ENCODE data around the gene MYO3B.

- TF ChIP-seq CTCF (IDR thresholded peaks at IDR 0.05) (no peak), POLR2AphosphoS5 (IDR thresholded peaks at IDR 0.05) (no peak), POLR2A (IDR thresholded peaks at IDR 0.05) (no peak), EP300 (IDR thresholded peaks at IDR 0.05) (no peak)
These were observed 32.1 kb upstream of the MYO3B start for GRCh38 chr2:170145675-170146432.
